Measurements from ENCODE around the gene ARHGAP28. TPM values are rescaled to one million over a fixed set of nuclear protein-coding genes. Genes with fewer than 3 reads are reported as not detected.

Gene ARHGAP28
- total RNA-seq, 1 donor from 2014 or later: 15.7 TPM

DNA sequence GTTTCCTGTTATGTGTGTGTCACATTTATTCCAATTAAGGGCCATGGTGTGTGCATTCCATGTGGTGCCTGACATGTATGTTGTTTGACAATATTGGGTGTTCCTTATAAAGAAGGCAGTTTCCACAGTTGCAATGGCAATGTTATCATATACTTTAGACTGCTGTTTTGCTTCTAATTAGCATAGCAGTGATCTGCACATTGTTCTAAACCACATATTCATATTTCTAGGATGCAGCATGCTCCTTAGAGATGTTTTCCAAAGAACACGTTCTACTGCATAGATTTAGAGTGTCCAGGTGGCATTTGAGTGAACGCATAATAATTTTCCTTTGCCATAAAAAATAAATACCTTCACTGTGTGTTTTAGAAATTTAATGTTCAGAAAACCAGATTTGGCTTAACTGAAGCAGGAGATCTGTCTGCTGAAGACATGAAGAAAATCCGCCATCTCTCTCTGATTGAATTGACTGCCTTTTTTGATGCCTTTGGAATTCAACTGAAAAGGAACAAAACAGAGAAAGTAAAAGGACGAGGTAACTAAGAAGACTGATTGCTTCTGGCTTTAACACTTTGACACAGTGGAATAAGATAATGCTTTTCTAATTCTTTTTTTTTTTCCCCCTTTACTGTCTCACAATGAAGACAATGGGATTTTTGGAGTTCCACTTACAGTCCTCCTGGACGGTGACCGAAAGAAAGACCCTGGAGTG is 143.7 kb downstream of the ARHGAP28 start:
- intact Hi-C loops (cut with DNase I): no loop called here
- no peak for TF ChIP-seq CTCF (IDR thresholded peaks at IDR 0.05)
- ATAC-seq: no peak
- H3K4me3 ChIP-seq: no peak overlapping the region
- H3K27ac ChIP-seq: no peak overlapping the region
- H3K27me3 ChIP-seq: no peaks in the 10 kb centered on the region
- H3K4me1 ChIP-seq: no peaks in the 10 kb centered on the region
- H3K9me3 ChIP-seq: no peaks in the 10 kb centered on the region
- no peak for DNase-seq
- H3K36me3 ChIP-seq: peaks cover 5% of the 10 kb centered on the region

DNA sequence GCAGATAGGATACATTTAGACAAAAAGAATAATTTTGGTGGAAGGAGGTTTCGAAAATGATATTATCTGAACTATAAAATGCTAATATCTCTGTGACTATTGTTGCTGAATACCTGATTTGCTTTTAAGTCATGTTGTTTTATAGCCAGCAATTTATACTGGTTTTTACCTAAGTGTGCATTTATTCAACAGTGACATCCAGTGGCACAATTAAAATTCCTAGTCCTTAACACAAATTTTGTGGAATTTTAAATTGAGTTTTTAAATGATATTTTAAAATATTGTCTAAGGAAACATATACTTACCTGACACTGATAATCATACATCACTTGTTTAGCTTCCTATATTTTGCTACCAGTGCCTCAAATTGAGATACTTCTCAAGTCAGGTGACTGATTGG is 144.8 kb downstream of the ARHGAP28 start:
- ATAC-seq (no peak), DNase-seq (no peak)
- no peak overlapping the region for H3K4me3 ChIP-seq
- no peak for TF ChIP-seq CTCF (IDR thresholded peaks at IDR 0.05)
- no peaks in the 10 kb centered on the region for H3K27me3 ChIP-seq
- H3K27ac ChIP-seq: no peak overlapping the region
- intact Hi-C loops (cut with DNase I): no loop called here
- H3K36me3 ChIP-seq: peaks cover 5% of the 10 kb centered on the region
- no peaks in the 10 kb centered on the region for H3K9me3 ChIP-seq
- H3K4me1 ChIP-seq: peaks cover 2% of the 10 kb centered on the region

- peaks cover 12% of the 10 kb centered on the region for H3K4me1 ChIP-seq
- peaks cover 5% of the 10 kb centered on the region for H3K36me3 ChIP-seq
- no peak for DNase-seq
- no peaks in the 10 kb centered on the region for H3K27me3 ChIP-seq
- no peak overlapping the region for H3K4me3 ChIP-seq
- ATAC-seq: no peak
- H3K27ac ChIP-seq: no peak overlapping the region
- no peak for TF ChIP-seq CTCF (IDR thresholded peaks at IDR 0.05)
- intact Hi-C loops (cut with DNase I): no loop called here
- no peaks in the 10 kb centered on the region for H3K9me3 ChIP-seq
These were observed 146.2 kb downstream of the ARHGAP28 start for GRCh38 chr18:6875749-6876148.

- Histone ChIP-seq H3K4me1 (peaks cover 12% of the 10 kb centered on the region), H3K27ac (no peak overlapping the region), H3K4me3 (no peak overlapping the region), H3K27me3 (no peaks in the 10 kb centered on the region), H3K36me3 (no peaks in the 10 kb centered on the region), H3K9me3 (no peaks in the 10 kb centered on the region)
- no peak for TF ChIP-seq CTCF (IDR thresholded peaks at IDR 0.05)
- ATAC-seq: no peak
- no peak for DNase-seq
- intact Hi-C loops (cut with DNase I): no loop called here
These were observed 147.1 kb downstream of the ARHGAP28 start for GRCh38 chr18:6876641-6877041.

GRCh38 chr18:6877288-6877687 is 147.8 kb downstream of the ARHGAP28 start:
- Histone ChIP-seq H3K4me1 (peaks cover 16% of the 10 kb centered on the region), H3K4me3 (no peak overlapping the region), H3K9me3 (no peaks in the 10 kb centered on the region), H3K27ac (no peak overlapping the region), H3K27me3 (no peaks in the 10 kb centered on the region), H3K36me3 (no peaks in the 10 kb centered on the region)
- no peak for ATAC-seq
- TF ChIP-seq CTCF (IDR thresholded peaks at IDR 0.05): no peak
- intact Hi-C loops (cut with DNase I): no loop called here
- DNase-seq: no peak
